Measurements from ENCODE around the gene PTOV1. TPM values are rescaled to one million over a fixed set of nuclear protein-coding genes. Genes with fewer than 3 reads are reported as not detected.

PTOV1 gene
- total RNA-seq, 1 experiment from 2014 or later: 67.8 TPM

DNA sequence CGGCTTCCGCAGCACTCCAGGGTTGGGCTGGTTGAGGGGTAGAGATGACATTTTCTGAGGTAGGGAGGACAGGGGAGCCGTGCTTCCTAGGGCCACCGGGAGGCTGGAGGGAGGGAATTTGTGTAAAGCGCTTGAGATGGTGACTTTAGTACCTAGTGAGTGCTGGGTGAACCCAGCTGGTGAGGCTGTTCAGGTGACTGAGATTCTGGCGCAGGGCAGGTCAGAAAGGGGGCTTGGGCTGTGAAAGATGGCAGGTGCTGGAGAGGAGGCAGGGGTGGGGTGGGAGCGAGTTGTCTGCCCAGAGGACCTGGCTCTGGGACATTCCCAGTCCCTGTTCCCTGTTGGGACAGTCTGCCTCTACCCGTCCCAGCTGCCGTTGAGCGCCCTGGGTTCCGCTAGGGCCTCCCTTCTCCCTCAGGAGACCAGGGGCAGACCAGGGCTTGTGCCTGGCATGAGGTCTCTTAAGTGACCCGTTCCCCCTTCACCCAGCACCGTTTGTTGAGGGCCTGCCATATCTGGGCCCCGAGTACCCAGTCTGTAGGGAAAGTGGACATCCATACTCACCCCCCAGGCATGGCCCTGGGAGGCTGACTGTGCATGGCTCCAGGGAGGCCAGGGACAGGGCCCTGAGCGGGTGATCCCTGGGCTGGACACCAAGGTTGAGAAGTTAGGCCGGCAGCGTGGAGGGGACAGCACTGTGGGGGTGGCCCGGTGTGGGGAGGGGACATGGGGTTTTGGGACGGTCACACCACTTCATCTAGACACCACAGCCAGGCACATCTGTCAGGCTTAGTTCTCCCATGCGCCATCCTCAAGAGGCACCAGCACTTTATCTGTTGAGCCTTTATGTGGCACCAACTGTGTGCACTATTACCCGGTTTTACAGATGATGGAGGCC is 5.0 kb downstream of the PTOV1 start:
- H3K27me3 ChIP-seq (ENCODE audit: low read length): no peaks in the 10 kb centered on the region

GRCh38 chr19:49856574-49857021 is 5.6 kb downstream of the PTOV1 start:
- no peaks in the 10 kb centered on the region for H3K27me3 ChIP-seq (ENCODE audit: low read length)
- peaks cover 29% of the 10 kb centered on the region; the same call in 1 of the 2 replicates for H3K36me3 ChIP-seq (ENCODE audit: insufficient read depth, low read length)
- H2AFZ ChIP-seq (ENCODE audit: low read length): no peak overlapping the region
- no peaks in the 10 kb centered on the region for H3K9me2 ChIP-seq (replicated peaks; ENCODE audit: insufficient read depth, low read length)
- peaks cover 22% of the 10 kb centered on the region for H3K4me1 ChIP-seq (ENCODE audit: low read length)
- H3K27ac ChIP-seq (ENCODE audit: low read length): no peak overlapping the region
- H4K20me1 ChIP-seq (ENCODE audit: insufficient read depth, low read depth, low read length): peaks cover 51% of the 10 kb centered on the region
- peak; percentile 66 for DNase-seq
- peaks cover 29% of the 10 kb centered on the region for H3K79me2 ChIP-seq (ENCODE audit: low read length)
- no peak overlapping the region for H3K4me3 ChIP-seq (ENCODE audit: low read length)
- H3K9me3 ChIP-seq (ENCODE audit: low read length): no peaks in the 10 kb centered on the region
- H3K4me2 ChIP-seq (ENCODE audit: low read depth, low read length, poor library complexity, severe bottlenecking): no peak overlapping the region
- H3K9ac ChIP-seq (ENCODE audit: low read length): no peak overlapping the region

More for the DNA sequence above, 5.0 kb downstream of the PTOV1 start:
- H3K4me2 ChIP-seq (ENCODE audit: low read depth, low read length, poor library complexity, severe bottlenecking): no peak overlapping the region
- H3K79me2 ChIP-seq (ENCODE audit: low read length): peaks cover 29% of the 10 kb centered on the region
- H3K27ac ChIP-seq (ENCODE audit: low read length): no peak overlapping the region
- DNase-seq: no peak
- peaks cover 22% of the 10 kb centered on the region for H3K4me1 ChIP-seq (ENCODE audit: low read length)
- peaks cover 29% of the 10 kb centered on the region; the same call in 1 of the 2 replicates for H3K36me3 ChIP-seq (ENCODE audit: insufficient read depth, low read length)
- no peak overlapping the region for H2AFZ ChIP-seq (ENCODE audit: low read length)
- no peak overlapping the region for H3K9ac ChIP-seq (ENCODE audit: low read length)
- no peak overlapping the region for H3K4me3 ChIP-seq (ENCODE audit: low read length)
- H4K20me1 ChIP-seq (ENCODE audit: insufficient read depth, low read depth, low read length): peaks cover 50% of the 10 kb centered on the region
- no peaks in the 10 kb centered on the region for H3K9me2 ChIP-seq (replicated peaks; ENCODE audit: insufficient read depth, low read length)
- H3K9me3 ChIP-seq (ENCODE audit: low read length): no peaks in the 10 kb centered on the region

GRCh38 chr19:49857061-49857837 is 6.3 kb downstream of the PTOV1 start:
- peaks cover 17% of the 10 kb centered on the region for H3K4me1 ChIP-seq (ENCODE audit: low read length)
- H3K4me2 ChIP-seq (ENCODE audit: low read depth, low read length, poor library complexity, severe bottlenecking): no peak overlapping the region
- no peaks in the 10 kb centered on the region for H3K9me3 ChIP-seq (ENCODE audit: low read length)
- peaks cover 23% of the 10 kb centered on the region for H3K79me2 ChIP-seq (ENCODE audit: low read length)
- no peak overlapping the region for H3K9ac ChIP-seq (ENCODE audit: low read length)
- peaks cover 29% of the 10 kb centered on the region; the same call in 1 of the 2 replicates for H3K36me3 ChIP-seq (ENCODE audit: insufficient read depth, low read length)
- peaks cover 45% of the 10 kb centered on the region for H4K20me1 ChIP-seq (ENCODE audit: insufficient read depth, low read depth, low read length)
- no peak for DNase-seq
- H3K9me2 ChIP-seq (replicated peaks; ENCODE audit: insufficient read depth, low read length): no peaks in the 10 kb centered on the region
- no peak overlapping the region for H3K27ac ChIP-seq (ENCODE audit: low read length)
- no peak overlapping the region for H2AFZ ChIP-seq (ENCODE audit: low read length)
- H3K27me3 ChIP-seq (ENCODE audit: low read length): no peaks in the 10 kb centered on the region
- H3K4me3 ChIP-seq (ENCODE audit: low read length): no peak overlapping the region

- Histone ChIP-seq H3K9me3 (ENCODE audit: low read length) (no peaks in the 10 kb centered on the region), H3K4me2 (ENCODE audit: low read depth, low read length, poor library complexity, severe bottlenecking) (no peak overlapping the region), H3K79me2 (ENCODE audit: low read length) (peaks cover 18% of the 10 kb centered on the region), H3K36me3 (ENCODE audit: insufficient read depth, low read length) (peaks cover 29% of the 10 kb centered on the region; the same call in 1 of the 2 replicates), H3K9ac (ENCODE audit: low read length) (no peak overlapping the region), H4K20me1 (ENCODE audit: insufficient read depth, low read depth, low read length) (peaks cover 41% of the 10 kb centered on the region), H3K27ac (ENCODE audit: low read length) (no peak overlapping the region), H3K4me3 (ENCODE audit: low read length) (no peak overlapping the region), H3K9me2 (replicated peaks; ENCODE audit: insufficient read depth, low read length) (no peaks in the 10 kb centered on the region), H3K4me1 (ENCODE audit: low read length) (peaks cover 12% of the 10 kb centered on the region), H3K27me3 (ENCODE audit: low read length) (no peaks in the 10 kb centered on the region), H2AFZ (ENCODE audit: low read length) (no peak overlapping the region)
- no peak for DNase-seq
Measured at GRCh38 chr19:49857838-49858087, 6.8 kb downstream of the PTOV1 start.

- Histone ChIP-seq H3K27me3 (ENCODE audit: low read length) (no peaks in the 10 kb centered on the region), H3K4me1 (ENCODE audit: low read length) (peaks cover 7% of the 10 kb centered on the region; the same call in 1 of the 2 replicates), H3K4me3 (ENCODE audit: low read length) (no peak overlapping the region), H4K20me1 (ENCODE audit: insufficient read depth, low read depth, low read length) (peaks cover 42% of the 10 kb centered on the region; the same call in 1 of the 2 replicates), H3K9ac (ENCODE audit: low read length) (no peak overlapping the region), H3K9me3 (ENCODE audit: low read length) (no peaks in the 10 kb centered on the region), H2AFZ (ENCODE audit: low read length) (no peak overlapping the region), H3K79me2 (ENCODE audit: low read length) (peaks cover 12% of the 10 kb centered on the region), H3K36me3 (ENCODE audit: insufficient read depth, low read length) (peaks cover 33% of the 10 kb centered on the region; the same call in 1 of the 2 replicates), H3K4me2 (ENCODE audit: low read depth, low read length, poor library complexity, severe bottlenecking) (no peak overlapping the region), H3K27ac (ENCODE audit: low read length) (no peak overlapping the region), H3K9me2 (replicated peaks; ENCODE audit: insufficient read depth, low read length) (no peaks in the 10 kb centered on the region)
- peak; percentile 69 for DNase-seq
Measured at GRCh38 chr19:49858088-49858985, 7.4 kb downstream of the PTOV1 start.

DNA sequence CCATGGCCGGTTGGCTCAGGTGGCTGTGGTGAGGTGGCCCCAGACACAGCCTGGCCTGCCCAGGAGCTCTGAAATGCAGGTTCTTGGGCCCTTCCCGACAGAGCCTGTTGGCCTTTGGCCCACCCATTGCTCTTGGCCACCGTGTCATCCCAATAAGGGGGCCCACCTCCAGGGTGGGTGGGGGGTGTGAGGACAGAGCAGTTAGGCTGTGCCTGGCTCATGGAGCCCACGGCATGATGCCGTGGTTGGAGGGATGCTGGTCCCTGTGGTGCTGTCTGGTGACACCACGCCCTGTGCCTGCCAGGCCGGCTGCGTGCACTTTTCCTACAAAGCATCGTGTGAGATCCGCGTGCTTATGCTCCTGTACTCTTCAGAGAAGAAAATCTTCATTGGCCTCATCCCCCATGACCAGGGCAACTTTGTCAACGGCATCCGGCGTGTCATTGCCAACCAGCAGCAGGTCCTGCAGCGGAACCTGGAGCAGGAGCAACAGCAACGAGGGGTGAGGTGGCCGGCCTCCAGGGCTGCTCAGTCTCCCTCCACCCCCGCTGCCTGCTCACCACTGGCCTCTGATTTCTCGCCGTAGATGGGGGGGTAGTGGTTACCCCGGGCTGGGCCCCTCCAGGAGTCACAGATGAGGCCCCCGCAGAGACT is 8.8 kb downstream of the PTOV1 start:
- peaks cover under 1% of the 10 kb centered on the region; the same call in 1 of the 2 replicates for H3K4me1 ChIP-seq (ENCODE audit: low read length)
- no peak overlapping the region for H3K9ac ChIP-seq (ENCODE audit: low read length)
- no peak for DNase-seq
- H3K9me2 ChIP-seq (replicated peaks; ENCODE audit: insufficient read depth, low read length): no peaks in the 10 kb centered on the region
- peaks cover 11% of the 10 kb centered on the region for H3K79me2 ChIP-seq (ENCODE audit: low read length)
- peaks cover 41% of the 10 kb centered on the region for H4K20me1 ChIP-seq (ENCODE audit: insufficient read depth, low read depth, low read length)
- no peak overlapping the region for H3K27ac ChIP-seq (ENCODE audit: low read length)
- H3K4me3 ChIP-seq (ENCODE audit: low read length): no peak overlapping the region
- no peak overlapping the region for H3K4me2 ChIP-seq (ENCODE audit: low read depth, low read length, poor library complexity, severe bottlenecking)
- H3K9me3 ChIP-seq (ENCODE audit: low read length): no peaks in the 10 kb centered on the region
- H3K36me3 ChIP-seq (ENCODE audit: insufficient read depth, low read length): peaks cover 47% of the 10 kb centered on the region
- H3K27me3 ChIP-seq (ENCODE audit: low read length): no peaks in the 10 kb centered on the region
- no peak overlapping the region for H2AFZ ChIP-seq (ENCODE audit: low read length)

DNA sequence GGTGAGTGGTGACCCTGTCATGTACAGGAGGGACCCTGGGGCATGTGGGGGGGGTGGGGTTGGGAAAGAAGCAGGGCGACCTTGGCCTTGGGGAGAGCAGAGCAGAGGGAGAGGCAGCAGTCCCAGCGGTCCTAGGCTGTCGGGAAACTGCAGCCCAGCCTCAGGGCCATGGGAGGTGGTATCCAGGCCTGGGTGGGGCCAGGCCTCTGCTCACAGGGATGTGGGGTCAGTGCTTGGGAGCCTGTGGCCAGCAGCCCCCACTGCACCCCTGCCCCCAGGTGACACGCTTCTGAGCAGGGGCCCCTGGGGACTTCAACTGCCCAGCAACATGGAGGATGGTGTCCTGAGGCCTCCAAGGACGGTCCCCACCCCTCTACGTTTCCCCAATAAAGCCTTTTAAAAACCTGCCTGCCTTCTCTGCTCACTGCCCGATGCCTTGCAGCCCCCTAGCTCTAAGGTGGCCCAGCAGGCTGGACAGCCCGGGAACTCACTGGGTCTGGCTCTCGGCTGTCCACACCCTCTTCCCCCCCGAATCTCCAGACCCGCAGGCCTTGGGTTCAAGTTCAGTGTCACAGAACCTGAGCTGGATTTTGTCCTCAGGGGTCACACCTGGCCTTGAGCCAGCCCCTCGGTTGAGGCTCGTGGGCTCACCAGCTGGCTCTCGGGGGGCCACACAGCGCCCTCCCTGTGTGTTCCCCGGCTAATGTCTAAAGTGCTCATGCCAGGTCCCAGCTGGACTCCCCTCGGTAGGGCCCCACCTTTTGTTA is 9.6 kb downstream of the PTOV1 start:
- no peaks in the 10 kb centered on the region for H3K9me2 ChIP-seq (replicated peaks; ENCODE audit: insufficient read depth, low read length)
- H4K20me1 ChIP-seq (ENCODE audit: insufficient read depth, low read depth, low read length): peaks cover 38% of the 10 kb centered on the region
- no peak for DNase-seq
- no peak overlapping the region for H3K27ac ChIP-seq (ENCODE audit: low read length)
- peaks cover 48% of the 10 kb centered on the region for H3K36me3 ChIP-seq (ENCODE audit: insufficient read depth, low read length)
- no peaks in the 10 kb centered on the region for H3K9me3 ChIP-seq (ENCODE audit: low read length)
- H3K4me1 ChIP-seq (ENCODE audit: low read length): peaks cover 5% of the 10 kb centered on the region
- no peaks in the 10 kb centered on the region for H3K27me3 ChIP-seq (ENCODE audit: low read length)
- H3K9ac ChIP-seq (ENCODE audit: low read length): no peak overlapping the region
- H3K79me2 ChIP-seq (ENCODE audit: low read length): peaks cover 18% of the 10 kb centered on the region
- H3K4me3 ChIP-seq (ENCODE audit: low read length): no peak overlapping the region
- H3K4me2 ChIP-seq (ENCODE audit: low read depth, low read length, poor library complexity, severe bottlenecking): no peak overlapping the region
- H2AFZ ChIP-seq (ENCODE audit: low read length): no peak overlapping the region

All from Karpas-422 (cell line).